ENCODE data around the gene NOC2L. TPM values are rescaled to one million over a fixed set of nuclear protein-coding genes. Genes with fewer than 3 reads are reported as not detected.

NOC2L gene
- total RNA-seq, 4 donors from 2014 or later, result 21.8 to 58.8 (median 37.5) TPM

- no peak for TF ChIP-seq POLR2A (IDR thresholded peaks at IDR 0.05)
- TF ChIP-seq CTCF (IDR thresholded peaks at IDR 0.05), result no peak
- Histone ChIP-seq H3K36me3 (no peaks in the 10 kb centered on the region), H3K27me3 (peaks cover 0 to 4% of the 10 kb centered on the region in 2 donors), H3K4me3 (no peak overlapping the region), H3K27ac (no peak overlapping the region), H3K9me3 (no peaks in the 10 kb centered on the region), H3K4me1 (peaks cover 0 to 5% of the 10 kb centered on the region in 2 donors)
- intact Hi-C loops (cut with DNase I; ENCODE audit: low total_unique reads), result no loop called here
- no peak for DNase-seq
Measured at GRCh38 chr1:1004420-1004779, 45.3 kb upstream of the NOC2L start.

GRCh38 chr1:1003618-1004419 is 44.8 kb upstream of the NOC2L start:
- DNase-seq, result peak; percentile 14 to 15
- H3K27ac ChIP-seq, result no peak overlapping the region
- peaks cover 0 to 4% of the 10 kb centered on the region in 2 donors for H3K27me3 ChIP-seq
- intact Hi-C loops (cut with DNase I; ENCODE audit: low total_unique reads), result no loop called here
- H3K4me1 ChIP-seq, result peaks cover 0 to 5% of the 10 kb centered on the region in 2 donors
- TF ChIP-seq POLR2A (IDR thresholded peaks at IDR 0.05) (no peak), CTCF (IDR thresholded peaks at IDR 0.05) (no peak)
- no peak overlapping the region for H3K4me3 ChIP-seq
- no peaks in the 10 kb centered on the region for H3K9me3 ChIP-seq
- H3K36me3 ChIP-seq, result no peaks in the 10 kb centered on the region

DNA sequence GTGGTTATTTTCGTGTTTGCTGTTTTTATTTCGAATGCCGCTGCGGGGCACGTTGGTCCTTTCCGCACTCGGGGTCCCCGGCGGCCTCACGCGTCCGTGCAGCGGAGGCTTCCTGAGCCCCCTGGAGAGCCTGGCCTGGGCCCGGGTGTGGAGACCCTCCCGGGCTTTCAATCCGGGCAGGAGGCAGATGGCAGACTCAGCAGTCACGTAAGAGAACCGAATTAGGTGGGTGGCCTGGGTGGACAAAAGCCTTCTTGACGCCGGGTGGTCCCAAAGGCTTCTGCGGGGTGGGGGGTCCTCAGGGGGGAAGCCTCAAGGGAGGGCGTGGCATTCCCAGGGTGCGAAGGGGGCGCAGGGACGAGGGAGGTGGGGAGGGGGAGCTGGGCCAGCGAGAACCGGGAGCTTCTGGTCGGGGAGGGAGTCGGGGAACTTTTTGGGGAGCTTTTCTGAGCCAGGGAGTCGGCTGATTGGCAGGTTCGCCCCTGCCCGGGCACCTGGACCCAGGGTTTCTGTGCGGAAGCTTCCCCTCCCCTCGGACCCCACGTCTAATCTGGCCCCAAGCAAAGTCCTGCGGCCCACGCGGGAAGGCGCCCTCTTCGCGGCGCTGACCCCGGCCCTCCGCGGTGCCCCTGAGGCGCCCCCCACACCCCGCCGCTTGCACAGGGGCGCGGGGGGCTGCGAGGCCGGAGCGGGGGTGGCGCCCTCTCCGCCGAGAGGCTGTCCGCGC is 42.2 kb upstream of the NOC2L start:
- Histone ChIP-seq H3K4me1 (peaks cover 0 to 5% of the 10 kb centered on the region in 2 donors), H3K27ac (peak overlapping the region; percentile 93 to 94), H3K27me3 (peaks cover 0 to 4% of the 10 kb centered on the region in 2 donors), H3K36me3 (no peaks in the 10 kb centered on the region), H3K9me3 (no peaks in the 10 kb centered on the region), H3K4me3 (peak overlapping the region; percentile 53 to 60)
- peak; percentile 34 to 39 for DNase-seq
- intact Hi-C loops (cut with DNase I; ENCODE audit: low total_unique reads), result no loop called here
- TF ChIP-seq POLR2A (IDR thresholded peaks at IDR 0.05), result no peak
- no peak for TF ChIP-seq CTCF (IDR thresholded peaks at IDR 0.05)

- H3K4me3 ChIP-seq, result peak overlapping the region; percentile 53 to 60
- TF ChIP-seq CTCF (IDR thresholded peaks at IDR 0.05) (peak in 2 of 4 experiments; percentile 9 to 31), POLR2A (IDR thresholded peaks at IDR 0.05) (peak; percentile 50 to 72)
- no peaks in the 10 kb centered on the region for H3K9me3 ChIP-seq
- peaks cover 0 to 5% of the 10 kb centered on the region in 2 donors for H3K4me1 ChIP-seq
- peaks cover 0 to 4% of the 10 kb centered on the region in 2 donors for H3K27me3 ChIP-seq
- H3K36me3 ChIP-seq, result no peaks in the 10 kb centered on the region
- H3K27ac ChIP-seq, result peak overlapping the region; percentile 93 to 94
- intact Hi-C loops (cut with DNase I; ENCODE audit: low total_unique reads), result no loop called here
- peak; percentile 77 to 85 for DNase-seq
Measured at GRCh38 chr1:1000357-1001056, 41.5 kb upstream of the NOC2L start.
